ENCODE data around the gene C5orf52.

- TF ChIP-seq CTCF (IDR thresholded peaks at IDR 0.05; ENCODE audit: low read depth, low read length) (no peak), EZH2phosphoT487 (IDR thresholded peaks at IDR 0.05; ENCODE audit: low read depth) (no peak)
Measured at GRCh38 chr5:157708866-157709265, 37.5 kb downstream of the C5orf52 start.
